ENCODE data around the gene ASPSCR1. TPM values are rescaled to one million over a fixed set of nuclear protein-coding genes. Genes with fewer than 3 reads are reported as not detected.

The ASPSCR1 gene
- total RNA-seq, 1 experiment from 2014 or later: 60.4 TPM

DNA sequence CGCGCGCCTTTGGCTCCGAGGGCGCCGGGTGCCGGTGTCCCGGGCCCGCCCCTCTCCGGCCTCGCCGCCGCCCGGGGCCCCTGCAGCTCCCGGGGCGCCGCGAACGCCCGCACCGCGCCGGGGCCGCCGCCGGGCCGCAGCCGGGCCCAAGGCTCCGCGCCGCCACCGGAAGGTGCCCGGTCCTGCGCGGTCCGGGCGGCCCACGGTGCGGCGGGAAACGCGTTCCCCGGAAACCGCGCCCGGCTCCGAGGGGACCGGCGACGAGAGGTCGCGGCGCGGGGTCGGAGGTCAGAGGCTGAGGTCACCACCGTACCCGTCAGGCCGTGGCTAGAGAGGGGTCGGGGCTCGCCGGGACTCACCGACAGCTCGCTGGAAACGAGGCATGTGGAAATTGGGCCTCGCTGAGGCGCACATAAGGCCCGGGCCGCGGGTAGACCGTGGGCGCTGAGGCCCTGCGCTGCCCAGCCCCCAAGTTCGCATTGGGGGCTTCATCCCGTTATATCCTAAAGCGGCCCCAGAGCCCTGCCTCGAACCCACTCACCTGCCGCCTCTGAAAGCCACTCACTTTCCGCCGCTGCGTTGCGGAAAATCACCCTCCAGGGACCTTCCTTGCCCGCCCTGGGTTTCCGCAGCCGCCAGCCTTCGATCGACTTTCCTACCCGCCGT is 88.3 kb downstream of the ASPSCR1 start, which contains the start of gene DUS1L (continued):
- TF ChIP-seq, protein P1, sequence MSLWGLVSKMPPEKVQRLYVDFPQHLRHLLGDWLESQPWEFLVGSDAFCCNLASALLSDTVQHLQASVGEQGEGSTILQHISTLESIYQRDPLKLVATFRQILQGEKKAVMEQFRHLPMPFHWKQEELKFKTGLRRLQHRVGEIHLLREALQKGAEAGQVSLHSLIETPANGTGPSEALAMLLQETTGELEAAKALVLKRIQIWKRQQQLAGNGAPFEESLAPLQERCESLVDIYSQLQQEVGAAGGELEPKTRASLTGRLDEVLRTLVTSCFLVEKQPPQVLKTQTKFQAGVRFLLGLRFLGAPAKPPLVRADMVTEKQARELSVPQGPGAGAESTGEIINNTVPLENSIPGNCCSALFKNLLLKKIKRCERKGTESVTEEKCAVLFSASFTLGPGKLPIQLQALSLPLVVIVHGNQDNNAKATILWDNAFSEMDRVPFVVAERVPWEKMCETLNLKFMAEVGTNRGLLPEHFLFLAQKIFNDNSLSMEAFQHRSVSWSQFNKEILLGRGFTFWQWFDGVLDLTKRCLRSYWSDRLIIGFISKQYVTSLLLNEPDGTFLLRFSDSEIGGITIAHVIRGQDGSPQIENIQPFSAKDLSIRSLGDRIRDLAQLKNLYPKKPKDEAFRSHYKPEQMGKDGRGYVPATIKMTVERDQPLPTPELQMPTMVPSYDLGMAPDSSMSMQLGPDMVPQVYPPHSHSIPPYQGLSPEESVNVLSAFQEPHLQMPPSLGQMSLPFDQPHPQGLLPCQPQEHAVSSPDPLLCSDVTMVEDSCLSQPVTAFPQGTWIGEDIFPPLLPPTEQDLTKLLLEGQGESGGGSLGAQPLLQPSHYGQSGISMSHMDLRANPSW (CRISPR knock-in tag; conservative IDR thresholded peaks at IDR 0.05; ENCODE audit: low read depth): no peak
- TF ChIP-seq FOXK1 (CRISPR knock-in tag; IDR thresholded peaks at IDR 0.05) (peak; percentile 91), ZNF138 (CRISPR knock-in tag; conservative IDR thresholded peaks at IDR 0.05) (no peak), JAZF1 (CRISPR knock-in tag; IDR thresholded peaks at IDR 0.05) (no peak), GABPB1 (CRISPR knock-in tag; IDR thresholded peaks at IDR 0.05) (peak; percentile 90), SMAD3 (CRISPR knock-in tag; IDR thresholded peaks at IDR 0.05; ENCODE audit: borderline replicate concordance) (no peak), ZNF416 (CRISPR knock-in tag; IDR thresholded peaks at IDR 0.05) (no peak), RELA (CRISPR knock-in tag; IDR thresholded peaks at IDR 0.05; ENCODE audit: borderline replicate concordance) (no peak), GTF2I (CRISPR knock-in tag; conservative IDR thresholded peaks at IDR 0.05) (no peak), MXD4 (CRISPR knock-in tag; IDR thresholded peaks at IDR 0.05; ENCODE audit: borderline replicate concordance) (no peak)
- TF ChIP-seq, protein P2, sequence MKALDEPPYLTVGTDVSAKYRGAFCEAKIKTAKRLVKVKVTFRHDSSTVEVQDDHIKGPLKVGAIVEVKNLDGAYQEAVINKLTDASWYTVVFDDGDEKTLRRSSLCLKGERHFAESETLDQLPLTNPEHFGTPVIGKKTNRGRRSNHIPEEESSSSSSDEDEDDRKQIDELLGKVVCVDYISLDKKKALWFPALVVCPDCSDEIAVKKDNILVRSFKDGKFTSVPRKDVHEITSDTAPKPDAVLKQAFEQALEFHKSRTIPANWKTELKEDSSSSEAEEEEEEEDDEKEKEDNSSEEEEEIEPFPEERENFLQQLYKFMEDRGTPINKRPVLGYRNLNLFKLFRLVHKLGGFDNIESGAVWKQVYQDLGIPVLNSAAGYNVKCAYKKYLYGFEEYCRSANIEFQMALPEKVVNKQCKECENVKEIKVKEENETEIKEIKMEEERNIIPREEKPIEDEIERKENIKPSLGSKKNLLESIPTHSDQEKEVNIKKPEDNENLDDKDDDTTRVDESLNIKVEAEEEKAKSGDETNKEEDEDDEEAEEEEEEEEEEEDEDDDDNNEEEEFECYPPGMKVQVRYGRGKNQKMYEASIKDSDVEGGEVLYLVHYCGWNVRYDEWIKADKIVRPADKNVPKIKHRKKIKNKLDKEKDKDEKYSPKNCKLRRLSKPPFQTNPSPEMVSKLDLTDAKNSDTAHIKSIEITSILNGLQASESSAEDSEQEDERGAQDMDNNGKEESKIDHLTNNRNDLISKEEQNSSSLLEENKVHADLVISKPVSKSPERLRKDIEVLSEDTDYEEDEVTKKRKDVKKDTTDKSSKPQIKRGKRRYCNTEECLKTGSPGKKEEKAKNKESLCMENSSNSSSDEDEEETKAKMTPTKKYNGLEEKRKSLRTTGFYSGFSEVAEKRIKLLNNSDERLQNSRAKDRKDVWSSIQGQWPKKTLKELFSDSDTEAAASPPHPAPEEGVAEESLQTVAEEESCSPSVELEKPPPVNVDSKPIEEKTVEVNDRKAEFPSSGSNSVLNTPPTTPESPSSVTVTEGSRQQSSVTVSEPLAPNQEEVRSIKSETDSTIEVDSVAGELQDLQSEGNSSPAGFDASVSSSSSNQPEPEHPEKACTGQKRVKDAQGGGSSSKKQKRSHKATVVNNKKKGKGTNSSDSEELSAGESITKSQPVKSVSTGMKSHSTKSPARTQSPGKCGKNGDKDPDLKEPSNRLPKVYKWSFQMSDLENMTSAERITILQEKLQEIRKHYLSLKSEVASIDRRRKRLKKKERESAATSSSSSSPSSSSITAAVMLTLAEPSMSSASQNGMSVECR (CRISPR knock-in tag; IDR thresholded peaks at IDR 0.05; ENCODE audit: borderline replicate concordance): no peak
- TF ChIP-seq, protein P3, sequence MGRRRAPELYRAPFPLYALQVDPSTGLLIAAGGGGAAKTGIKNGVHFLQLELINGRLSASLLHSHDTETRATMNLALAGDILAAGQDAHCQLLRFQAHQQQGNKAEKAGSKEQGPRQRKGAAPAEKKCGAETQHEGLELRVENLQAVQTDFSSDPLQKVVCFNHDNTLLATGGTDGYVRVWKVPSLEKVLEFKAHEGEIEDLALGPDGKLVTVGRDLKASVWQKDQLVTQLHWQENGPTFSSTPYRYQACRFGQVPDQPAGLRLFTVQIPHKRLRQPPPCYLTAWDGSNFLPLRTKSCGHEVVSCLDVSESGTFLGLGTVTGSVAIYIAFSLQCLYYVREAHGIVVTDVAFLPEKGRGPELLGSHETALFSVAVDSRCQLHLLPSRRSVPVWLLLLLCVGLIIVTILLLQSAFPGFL (CRISPR knock-in tag; IDR thresholded peaks at IDR 0.05; ENCODE audit: borderline replicate concordance): no peak
- TF ChIP-seq, protein P4, sequence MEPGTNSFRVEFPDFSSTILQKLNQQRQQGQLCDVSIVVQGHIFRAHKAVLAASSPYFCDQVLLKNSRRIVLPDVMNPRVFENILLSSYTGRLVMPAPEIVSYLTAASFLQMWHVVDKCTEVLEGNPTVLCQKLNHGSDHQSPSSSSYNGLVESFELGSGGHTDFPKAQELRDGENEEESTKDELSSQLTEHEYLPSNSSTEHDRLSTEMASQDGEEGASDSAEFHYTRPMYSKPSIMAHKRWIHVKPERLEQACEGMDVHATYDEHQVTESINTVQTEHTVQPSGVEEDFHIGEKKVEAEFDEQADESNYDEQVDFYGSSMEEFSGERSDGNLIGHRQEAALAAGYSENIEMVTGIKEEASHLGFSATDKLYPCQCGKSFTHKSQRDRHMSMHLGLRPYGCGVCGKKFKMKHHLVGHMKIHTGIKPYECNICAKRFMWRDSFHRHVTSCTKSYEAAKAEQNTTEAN (CRISPR knock-in tag; IDR thresholded peaks at IDR 0.05): peak; percentile 60; the same call in 1 of the 2 replicates
- TF ChIP-seq, protein P5, sequence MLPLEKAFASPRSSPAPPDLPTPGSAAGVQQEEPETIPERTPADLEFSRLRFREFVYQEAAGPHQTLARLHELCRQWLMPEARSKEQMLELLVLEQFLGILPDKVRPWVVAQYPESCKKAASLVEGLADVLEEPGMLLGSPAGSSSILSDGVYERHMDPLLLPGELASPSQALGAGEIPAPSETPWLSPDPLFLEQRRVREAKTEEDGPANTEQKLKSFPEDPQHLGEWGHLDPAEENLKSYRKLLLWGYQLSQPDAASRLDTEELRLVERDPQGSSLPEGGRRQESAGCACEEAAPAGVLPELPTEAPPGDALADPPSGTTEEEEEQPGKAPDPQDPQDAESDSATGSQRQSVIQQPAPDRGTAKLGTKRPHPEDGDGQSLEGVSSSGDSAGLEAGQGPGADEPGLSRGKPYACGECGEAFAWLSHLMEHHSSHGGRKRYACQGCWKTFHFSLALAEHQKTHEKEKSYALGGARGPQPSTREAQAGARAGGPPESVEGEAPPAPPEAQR (CRISPR knock-in tag; IDR thresholded peaks at IDR 0.05): no peak
- TF ChIP-seq, protein P6, sequence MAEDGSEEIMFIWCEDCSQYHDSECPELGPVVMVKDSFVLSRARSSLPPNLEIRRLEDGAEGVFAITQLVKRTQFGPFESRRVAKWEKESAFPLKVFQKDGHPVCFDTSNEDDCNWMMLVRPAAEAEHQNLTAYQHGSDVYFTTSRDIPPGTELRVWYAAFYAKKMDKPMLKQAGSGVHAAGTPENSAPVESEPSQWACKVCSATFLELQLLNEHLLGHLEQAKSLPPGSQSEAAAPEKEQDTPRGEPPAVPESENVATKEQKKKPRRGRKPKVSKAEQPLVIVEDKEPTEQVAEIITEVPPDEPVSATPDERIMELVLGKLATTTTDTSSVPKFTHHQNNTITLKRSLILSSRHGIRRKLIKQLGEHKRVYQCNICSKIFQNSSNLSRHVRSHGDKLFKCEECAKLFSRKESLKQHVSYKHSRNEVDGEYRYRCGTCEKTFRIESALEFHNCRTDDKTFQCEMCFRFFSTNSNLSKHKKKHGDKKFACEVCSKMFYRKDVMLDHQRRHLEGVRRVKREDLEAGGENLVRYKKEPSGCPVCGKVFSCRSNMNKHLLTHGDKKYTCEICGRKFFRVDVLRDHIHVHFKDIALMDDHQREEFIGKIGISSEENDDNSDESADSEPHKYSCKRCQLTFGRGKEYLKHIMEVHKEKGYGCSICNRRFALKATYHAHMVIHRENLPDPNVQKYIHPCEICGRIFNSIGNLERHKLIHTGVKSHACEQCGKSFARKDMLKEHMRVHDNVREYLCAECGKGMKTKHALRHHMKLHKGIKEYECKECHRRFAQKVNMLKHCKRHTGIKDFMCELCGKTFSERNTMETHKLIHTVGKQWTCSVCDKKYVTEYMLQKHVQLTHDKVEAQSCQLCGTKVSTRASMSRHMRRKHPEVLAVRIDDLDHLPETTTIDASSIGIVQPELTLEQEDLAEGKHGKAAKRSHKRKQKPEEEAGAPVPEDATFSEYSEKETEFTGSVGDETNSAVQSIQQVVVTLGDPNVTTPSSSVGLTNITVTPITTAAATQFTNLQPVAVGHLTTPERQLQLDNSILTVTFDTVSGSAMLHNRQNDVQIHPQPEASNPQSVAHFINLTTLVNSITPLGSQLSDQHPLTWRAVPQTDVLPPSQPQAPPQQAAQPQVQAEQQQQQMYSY (CRISPR knock-in tag; IDR thresholded peaks at IDR 0.05): no peak
- TF ChIP-seq, protein P7, sequence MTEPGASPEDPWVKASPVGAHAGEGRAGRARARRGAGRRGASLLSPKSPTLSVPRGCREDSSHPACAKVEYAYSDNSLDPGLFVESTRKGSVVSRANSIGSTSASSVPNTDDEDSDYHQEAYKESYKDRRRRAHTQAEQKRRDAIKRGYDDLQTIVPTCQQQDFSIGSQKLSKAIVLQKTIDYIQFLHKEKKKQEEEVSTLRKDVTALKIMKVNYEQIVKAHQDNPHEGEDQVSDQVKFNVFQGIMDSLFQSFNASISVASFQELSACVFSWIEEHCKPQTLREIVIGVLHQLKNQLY (CRISPR knock-in tag; IDR thresholded peaks at IDR 0.05): no peak
- TF ChIP-seq, protein P8, sequence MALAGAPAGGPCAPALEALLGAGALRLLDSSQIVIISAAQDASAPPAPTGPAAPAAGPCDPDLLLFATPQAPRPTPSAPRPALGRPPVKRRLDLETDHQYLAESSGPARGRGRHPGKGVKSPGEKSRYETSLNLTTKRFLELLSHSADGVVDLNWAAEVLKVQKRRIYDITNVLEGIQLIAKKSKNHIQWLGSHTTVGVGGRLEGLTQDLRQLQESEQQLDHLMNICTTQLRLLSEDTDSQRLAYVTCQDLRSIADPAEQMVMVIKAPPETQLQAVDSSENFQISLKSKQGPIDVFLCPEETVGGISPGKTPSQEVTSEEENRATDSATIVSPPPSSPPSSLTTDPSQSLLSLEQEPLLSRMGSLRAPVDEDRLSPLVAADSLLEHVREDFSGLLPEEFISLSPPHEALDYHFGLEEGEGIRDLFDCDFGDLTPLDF (CRISPR knock-in tag; IDR thresholded peaks at IDR 0.05): no peak
- TF ChIP-seq, protein P9, sequence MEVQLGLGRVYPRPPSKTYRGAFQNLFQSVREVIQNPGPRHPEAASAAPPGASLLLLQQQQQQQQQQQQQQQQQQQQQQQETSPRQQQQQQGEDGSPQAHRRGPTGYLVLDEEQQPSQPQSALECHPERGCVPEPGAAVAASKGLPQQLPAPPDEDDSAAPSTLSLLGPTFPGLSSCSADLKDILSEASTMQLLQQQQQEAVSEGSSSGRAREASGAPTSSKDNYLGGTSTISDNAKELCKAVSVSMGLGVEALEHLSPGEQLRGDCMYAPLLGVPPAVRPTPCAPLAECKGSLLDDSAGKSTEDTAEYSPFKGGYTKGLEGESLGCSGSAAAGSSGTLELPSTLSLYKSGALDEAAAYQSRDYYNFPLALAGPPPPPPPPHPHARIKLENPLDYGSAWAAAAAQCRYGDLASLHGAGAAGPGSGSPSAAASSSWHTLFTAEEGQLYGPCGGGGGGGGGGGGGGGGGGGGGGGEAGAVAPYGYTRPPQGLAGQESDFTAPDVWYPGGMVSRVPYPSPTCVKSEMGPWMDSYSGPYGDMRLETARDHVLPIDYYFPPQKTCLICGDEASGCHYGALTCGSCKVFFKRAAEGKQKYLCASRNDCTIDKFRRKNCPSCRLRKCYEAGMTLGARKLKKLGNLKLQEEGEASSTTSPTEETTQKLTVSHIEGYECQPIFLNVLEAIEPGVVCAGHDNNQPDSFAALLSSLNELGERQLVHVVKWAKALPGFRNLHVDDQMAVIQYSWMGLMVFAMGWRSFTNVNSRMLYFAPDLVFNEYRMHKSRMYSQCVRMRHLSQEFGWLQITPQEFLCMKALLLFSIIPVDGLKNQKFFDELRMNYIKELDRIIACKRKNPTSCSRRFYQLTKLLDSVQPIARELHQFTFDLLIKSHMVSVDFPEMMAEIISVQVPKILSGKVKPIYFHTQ (CRISPR knock-in tag; IDR thresholded peaks at IDR 0.05): no peak
